HG03196 (cell line): ENCODE results near the gene FSD2.

Experiments used
- ATAC-seq: cut with Tn5 transposase; IDR thresholded peaks from one replicate; pipeline ENCODE4 v1.9.1; 2021; ENCODE audit not compliant: unreplicated experiment

Gene FSD2

GRCh38 chr15:82805994-82806406 is at the start of gene FSD2:
TSS of gene FSD2 (minus strand) at chr15:82806069. CDS start at chr15:82787390, 18,679 bp downstream.
- peak; percentile 64 for ATAC-seq

GRCh38 chr15:82854554-82854953 is 48.7 kb upstream of the FSD2 start:
- ATAC-seq: no peak

GRCh38 chr15:82852941-82853561 is 47.2 kb upstream of the FSD2 start:
- no peak for ATAC-seq

GRCh38 chr15:82851981-82852511 is 46.2 kb upstream of the FSD2 start:
- ATAC-seq: no peak

- no peak for ATAC-seq
Measured at GRCh38 chr15:82851306-82851850, 45.5 kb upstream of the FSD2 start.

GRCh38 chr15:82850731-82851130 is 44.9 kb upstream of the FSD2 start:
- no peak for ATAC-seq

GRCh38 chr15:82849556-82850512 is 44.0 kb upstream of the FSD2 start:
- peak; percentile 49 for ATAC-seq

- ATAC-seq: no peak
Measured at GRCh38 chr15:82848241-82848993, 42.5 kb upstream of the FSD2 start.

GRCh38 chr15:82847703-82848102 is 41.8 kb upstream of the FSD2 start:
- ATAC-seq: no peak

- ATAC-seq: no peak
Measured at GRCh38 chr15:82846621-82847020, 40.8 kb upstream of the FSD2 start.

GRCh38 chr15:82845686-82846085 is 39.8 kb upstream of the FSD2 start:
- no peak for ATAC-seq

- no peak for ATAC-seq
Measured at GRCh38 chr15:82843566-82843965, 37.7 kb upstream of the FSD2 start.

- no peak for ATAC-seq
Measured at GRCh38 chr15:82840166-82840565, 34.3 kb upstream of the FSD2 start.

GRCh38 chr15:82839136-82839535 is 33.3 kb upstream of the FSD2 start:
- ATAC-seq: no peak

- no peak for ATAC-seq
Measured at GRCh38 chr15:82838096-82838735, 32.3 kb upstream of the FSD2 start.

- no peak for ATAC-seq
Measured at GRCh38 chr15:82835391-82835917, 29.6 kb upstream of the FSD2 start.

GRCh38 chr15:82833362-82833682 is 27.5 kb upstream of the FSD2 start:
- no peak for ATAC-seq

- peak; percentile 89 for ATAC-seq
Measured at GRCh38 chr15:82832601-82833361, 26.9 kb upstream of the FSD2 start.

GRCh38 chr15:82831894-82832600 is 26.2 kb upstream of the FSD2 start:
- ATAC-seq: no peak
